ENCODE results near the gene CAMTA1.

CAMTA1 gene

DNA sequence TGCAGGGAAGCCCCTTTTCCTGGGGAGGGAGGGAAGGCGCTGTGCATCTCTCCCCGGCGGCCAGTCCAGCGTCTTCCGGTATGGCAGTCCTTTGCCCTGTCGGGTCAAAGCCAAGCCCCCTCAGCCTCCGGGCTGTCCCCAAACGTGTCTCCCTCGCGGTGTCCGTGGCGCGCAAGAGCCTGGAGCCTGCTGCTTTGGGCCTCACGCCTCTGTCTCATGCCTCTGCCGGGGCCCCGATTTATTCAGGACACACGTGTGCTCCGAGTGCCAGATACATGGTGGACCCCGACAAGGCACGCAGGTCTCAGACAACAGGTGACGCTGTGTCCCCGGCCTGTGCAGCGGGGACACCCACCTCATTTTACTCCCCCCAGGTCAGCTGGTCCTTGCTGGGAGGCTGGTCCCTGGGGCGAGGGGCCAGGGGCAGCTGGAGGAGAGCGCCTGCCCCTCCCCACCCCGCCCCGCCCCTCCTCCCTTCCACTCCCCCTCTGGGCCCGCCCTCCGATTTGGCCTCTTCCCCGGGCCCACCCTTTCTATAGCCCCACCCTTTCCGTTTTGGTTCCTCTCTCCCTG, 176.7 kb downstream of the CAMTA1 start:
- no peak for DNase-seq (ENCODE audit: low read depth)

DNA sequence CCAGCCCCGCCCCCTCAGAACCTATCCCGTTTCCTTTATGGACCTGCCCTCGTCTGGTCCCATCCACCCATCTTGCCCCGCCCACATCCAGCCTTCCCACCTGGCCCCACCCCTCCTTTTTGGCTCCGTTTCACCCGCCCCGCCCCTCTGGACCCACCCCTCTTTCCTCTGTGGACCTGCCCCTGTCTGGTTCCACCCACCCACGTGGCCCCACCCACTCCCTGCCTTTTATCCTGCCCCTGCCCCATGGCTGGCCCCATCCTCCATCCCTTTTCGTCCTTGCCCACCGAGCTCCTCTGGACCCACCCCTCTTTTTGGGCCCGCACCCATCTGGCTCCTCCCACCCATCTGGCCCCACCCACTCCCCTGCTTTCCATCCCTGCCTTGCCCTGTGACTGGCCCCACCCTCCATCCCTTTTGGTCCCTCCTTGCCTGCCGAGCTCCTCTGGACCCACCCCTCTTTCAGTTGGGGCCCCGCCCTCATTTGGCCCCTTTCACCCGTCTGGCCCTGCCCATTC, 177.3 kb downstream of the CAMTA1 start:
- no peak for DNase-seq (ENCODE audit: low read depth)
- H3K4me3 ChIP-seq (ENCODE audit: low read depth, low read length), result no peak overlapping the region

More for the DNA sequence above, 176.7 kb downstream of the CAMTA1 start:
- H3K4me3 ChIP-seq (ENCODE audit: low read depth, low read length), result no peak overlapping the region

DNA sequence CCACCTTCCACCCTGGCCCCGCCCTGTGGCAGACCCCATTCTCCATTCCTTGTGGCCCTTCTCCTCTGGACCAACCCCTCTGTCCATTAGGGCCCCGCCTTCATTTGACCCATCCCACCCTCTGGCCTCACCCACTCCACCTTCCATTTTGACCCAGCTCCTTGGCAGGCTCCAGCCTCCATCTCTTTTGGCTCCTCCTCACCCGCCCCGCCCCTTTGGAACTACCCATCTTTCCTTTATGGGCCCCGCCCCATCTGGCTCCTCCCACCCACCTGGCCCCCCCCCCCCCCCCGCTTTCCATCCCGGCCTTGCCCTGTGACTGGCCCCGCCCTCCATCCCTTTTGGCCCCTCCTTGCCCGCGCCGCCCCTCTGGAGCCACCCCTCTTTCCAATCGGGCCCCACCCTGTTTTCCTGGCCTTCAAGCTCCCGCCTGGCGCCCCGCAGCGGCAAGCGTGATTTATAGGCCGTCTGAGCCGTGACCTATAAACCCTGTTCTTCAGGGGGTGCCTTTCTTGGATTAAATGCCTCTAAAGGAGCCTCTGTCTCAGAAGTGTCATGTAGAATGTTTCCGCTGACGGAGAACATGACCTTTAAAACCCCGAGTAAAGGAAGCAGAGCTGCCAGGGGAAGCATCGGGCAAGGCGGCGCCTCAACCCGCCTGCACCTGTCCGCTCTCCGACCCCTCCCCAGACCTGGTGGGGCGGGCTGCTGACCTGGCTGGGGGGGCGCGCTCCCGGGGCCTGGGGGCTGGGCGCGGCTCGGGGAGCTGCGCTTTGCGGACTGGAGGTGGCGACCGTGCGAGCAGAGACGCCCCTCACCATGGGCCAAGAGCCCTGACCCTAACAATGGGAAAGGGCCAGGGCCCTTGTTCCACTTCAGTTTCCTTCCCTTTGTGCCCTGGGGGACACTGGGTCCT, 178.0 kb downstream of the CAMTA1 start:
- H3K4me3 ChIP-seq (ENCODE audit: low read depth, low read length), result no peak overlapping the region
- no peak for DNase-seq (ENCODE audit: low read depth)

- no peak overlapping the region for H3K4me3 ChIP-seq (ENCODE audit: low read depth, low read length)
- DNase-seq (ENCODE audit: low read depth), result no peak
Observed at GRCh38 chr1:6963912-6964307, 178.7 kb downstream of the CAMTA1 start.

DNA sequence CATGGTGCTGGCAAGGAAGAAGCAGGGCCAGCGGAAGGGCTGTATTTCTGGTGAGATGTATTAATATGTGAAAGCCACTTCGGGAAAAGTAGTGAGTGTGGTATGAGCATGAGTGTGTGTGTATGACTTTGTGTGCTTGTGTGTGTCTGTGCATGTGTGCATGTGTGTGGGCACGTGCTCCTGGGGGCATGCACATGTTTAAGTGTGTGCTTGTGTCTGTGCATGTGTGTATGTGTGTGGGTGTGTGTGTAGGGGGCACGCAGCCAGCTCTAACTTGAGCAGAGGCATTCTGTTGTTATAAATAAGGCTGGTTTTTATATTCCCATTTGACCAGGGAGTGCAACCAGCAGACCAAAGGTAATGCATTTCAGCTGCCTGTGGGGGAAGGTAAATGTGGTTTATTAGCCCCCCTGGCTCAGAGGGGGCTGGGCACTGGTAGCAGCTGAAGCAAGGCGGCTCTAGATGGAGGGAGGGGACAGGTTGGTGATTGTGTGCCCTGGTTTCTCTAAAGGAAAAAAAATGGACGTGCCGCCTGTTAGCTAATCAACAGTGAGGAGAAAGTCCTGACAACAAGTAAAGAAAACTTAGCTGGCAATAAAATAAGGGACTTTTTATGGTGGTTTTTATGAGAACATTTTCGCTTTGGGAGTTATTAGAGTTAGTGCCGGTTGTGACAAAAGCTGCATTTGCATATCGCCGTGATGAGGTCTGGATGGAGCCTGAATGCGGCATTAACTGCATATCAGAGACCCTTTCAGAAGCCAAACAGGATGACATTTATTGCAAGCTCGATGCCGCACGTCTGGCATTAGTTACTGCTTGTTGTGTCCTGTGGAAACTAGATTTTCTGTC, 180.1 kb downstream of the CAMTA1 start:
- DNase-seq (ENCODE audit: low read depth), result no peak
- H3K4me3 ChIP-seq (ENCODE audit: low read depth, low read length), result no peak overlapping the region

DNA sequence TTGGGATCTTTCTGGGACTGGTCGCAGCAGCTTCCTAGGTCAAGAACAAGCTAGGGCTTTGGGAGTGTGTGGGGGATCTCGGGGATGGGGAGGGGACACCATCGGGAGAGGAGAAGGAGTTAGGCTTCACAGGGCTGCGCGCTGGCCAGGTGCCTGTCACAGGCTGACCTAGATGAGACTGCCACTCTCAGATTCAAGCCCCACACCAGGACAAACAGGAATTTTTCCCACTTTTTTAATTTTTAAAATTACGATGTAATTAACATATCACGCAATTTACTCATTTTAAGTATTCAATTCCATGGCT, 180.6 kb downstream of the CAMTA1 start:
- no peak for DNase-seq (ENCODE audit: low read depth)

DNA sequence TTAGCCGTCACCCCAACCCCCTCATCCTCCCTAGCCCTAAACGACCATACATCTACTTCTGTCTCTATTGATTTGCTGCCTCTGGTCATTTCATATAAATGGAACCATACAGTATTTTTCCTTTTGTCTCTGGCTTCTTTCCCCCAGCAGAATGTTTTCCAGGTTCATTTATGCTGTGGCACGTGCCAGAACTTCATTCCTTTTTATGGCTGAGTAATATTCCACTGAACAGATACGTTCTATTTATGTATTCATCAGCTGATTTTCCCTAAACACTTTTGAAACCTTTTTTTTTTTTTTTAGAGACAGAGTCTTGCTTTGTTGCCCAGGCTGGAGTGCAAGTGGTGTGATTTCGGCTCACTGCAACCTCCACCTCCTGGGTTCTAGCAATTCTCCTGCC, 181.1 kb downstream of the CAMTA1 start:
- no peak overlapping the region for H3K4me3 ChIP-seq (ENCODE audit: low read depth, low read length)
- no peak for DNase-seq (ENCODE audit: low read depth)

More for the DNA sequence above, 180.6 kb downstream of the CAMTA1 start:
- H3K4me3 ChIP-seq (ENCODE audit: low read depth, low read length), result no peak overlapping the region

DNA sequence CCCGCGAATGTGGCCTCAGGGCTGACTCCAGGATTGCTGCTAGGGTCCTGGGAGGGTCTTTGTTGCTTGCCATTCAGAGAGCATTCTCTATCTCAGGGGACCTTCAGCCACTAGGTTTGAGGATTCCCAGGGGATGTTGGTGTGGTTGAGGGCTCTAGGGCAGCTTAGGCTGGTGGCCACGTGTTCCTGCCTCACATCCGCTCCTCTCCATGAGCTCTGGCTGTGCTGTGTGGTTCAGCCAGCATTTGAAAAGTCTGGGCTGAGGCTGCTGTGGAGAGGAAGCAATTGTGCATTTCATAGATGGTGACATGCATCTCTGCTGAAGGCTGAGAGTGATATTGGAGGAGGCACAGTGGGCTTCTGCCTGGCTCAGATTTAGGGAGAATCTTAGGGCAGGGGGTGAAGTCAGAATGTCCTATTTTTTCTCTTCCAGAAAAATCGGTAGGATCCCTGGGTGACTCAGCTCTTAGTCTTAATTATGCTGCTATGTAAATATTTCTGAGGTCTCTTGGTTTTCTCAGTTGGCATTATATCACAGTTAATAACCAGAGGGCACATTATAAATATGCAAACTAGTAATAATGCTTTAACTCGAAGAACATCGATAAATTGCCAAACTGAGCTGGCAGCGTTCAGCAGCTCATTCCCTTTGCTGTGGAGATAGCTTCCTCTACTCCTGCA, 182.3 kb downstream of the CAMTA1 start:
- H3K4me3 ChIP-seq (ENCODE audit: low read depth, low read length), result no peak overlapping the region
- DNase-seq (ENCODE audit: low read depth), result no peak

GRCh38 chr1:6969106-6969505, 183.9 kb downstream of the CAMTA1 start:
- DNase-seq (ENCODE audit: low read depth), result no peak
- H3K4me3 ChIP-seq (ENCODE audit: low read depth, low read length), result no peak overlapping the region

DNA sequence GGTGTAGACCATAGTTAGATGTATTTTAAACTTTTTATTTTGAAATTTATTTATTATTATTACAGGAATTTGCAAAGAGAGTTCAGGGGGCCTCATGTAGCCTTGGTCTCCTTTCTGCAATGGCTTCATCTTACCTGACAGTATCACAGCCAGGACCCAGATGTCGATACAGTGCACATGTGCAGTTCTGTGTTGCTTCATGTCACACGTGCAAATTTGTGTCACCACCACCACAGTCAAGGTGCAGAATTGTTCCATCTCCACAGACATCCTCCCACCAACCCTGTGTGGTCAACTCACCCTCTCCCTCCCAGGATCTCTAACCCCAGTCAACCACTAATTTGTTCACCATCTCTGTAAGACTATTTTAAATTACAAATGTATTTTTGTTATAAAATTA, 184.5 kb downstream of the CAMTA1 start:
- DNase-seq (ENCODE audit: low read depth), result no peak
- H3K4me3 ChIP-seq (ENCODE audit: low read depth, low read length), result no peak overlapping the region

DNA sequence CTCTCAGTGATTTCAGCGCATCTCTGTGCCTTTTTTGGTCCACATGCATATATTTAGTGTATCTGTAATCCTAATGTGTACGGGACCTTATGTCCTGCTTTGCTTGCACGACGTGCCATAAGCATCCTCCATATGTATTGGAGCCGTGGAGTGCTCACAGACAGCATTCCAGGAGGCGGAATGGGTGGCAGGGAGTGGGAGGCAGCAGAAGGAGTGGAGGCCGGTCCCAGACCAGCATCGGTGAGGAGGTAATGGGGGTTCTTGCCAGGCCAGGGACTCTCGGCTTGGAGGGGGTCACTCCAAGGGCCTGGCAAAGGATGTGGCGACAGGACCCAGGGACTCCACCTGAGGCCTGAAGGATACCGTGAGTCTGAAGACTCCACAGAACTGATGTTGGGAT, 185.0 kb downstream of the CAMTA1 start:
- no peak for DNase-seq (ENCODE audit: low read depth)
- no peak overlapping the region for H3K4me3 ChIP-seq (ENCODE audit: low read depth, low read length)

DNA sequence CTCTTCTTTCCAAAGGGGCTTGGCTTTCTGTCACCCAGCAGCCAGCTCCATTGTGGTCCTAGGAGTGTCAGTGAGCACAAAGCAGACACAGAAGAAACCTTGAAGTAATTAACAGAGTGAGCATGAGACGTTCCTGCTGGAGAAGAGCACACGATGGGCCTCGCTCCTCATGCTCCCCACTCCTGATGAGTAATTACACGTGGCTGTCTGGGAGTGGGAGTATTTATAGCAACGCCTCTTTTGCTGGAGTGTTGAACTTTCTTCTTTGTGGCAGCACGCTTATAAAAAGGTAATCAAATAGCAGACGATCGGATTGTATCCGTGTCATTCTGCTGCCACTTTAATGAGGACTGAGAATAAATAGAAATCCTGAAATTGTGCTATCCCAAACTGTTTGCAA, 185.8 kb downstream of the CAMTA1 start:
- no peak overlapping the region for H3K4me3 ChIP-seq (ENCODE audit: low read depth, low read length)
- no peak for DNase-seq (ENCODE audit: low read depth)

GRCh38 chr1:6971699-6972098, 186.4 kb downstream of the CAMTA1 start:
- DNase-seq (ENCODE audit: low read depth), result no peak
- H3K4me3 ChIP-seq (ENCODE audit: low read depth, low read length), result no peak overlapping the region

DNA sequence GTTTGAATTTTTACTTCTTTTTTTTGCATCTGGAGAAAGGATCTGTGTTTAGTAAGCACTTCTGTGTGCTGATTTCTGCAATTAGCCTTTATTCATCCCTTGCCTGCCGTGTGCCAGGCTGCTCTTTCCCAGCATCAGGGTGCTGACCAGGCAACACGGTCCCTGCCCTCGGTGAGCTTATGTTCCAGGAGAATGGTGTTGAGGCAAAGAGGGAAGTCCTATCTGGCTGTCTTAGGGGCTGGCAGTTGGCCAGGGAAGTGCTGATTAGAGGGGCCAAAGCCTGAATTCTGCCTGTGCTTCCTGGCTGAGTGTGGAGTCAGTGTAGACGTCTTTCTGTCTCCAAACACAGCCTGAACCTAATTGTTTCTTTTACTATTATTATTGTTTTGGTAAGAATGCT, 187.1 kb downstream of the CAMTA1 start:
- no peak for DNase-seq (ENCODE audit: low read depth)
- H3K4me3 ChIP-seq (ENCODE audit: low read depth, low read length), result no peak overlapping the region

DNA sequence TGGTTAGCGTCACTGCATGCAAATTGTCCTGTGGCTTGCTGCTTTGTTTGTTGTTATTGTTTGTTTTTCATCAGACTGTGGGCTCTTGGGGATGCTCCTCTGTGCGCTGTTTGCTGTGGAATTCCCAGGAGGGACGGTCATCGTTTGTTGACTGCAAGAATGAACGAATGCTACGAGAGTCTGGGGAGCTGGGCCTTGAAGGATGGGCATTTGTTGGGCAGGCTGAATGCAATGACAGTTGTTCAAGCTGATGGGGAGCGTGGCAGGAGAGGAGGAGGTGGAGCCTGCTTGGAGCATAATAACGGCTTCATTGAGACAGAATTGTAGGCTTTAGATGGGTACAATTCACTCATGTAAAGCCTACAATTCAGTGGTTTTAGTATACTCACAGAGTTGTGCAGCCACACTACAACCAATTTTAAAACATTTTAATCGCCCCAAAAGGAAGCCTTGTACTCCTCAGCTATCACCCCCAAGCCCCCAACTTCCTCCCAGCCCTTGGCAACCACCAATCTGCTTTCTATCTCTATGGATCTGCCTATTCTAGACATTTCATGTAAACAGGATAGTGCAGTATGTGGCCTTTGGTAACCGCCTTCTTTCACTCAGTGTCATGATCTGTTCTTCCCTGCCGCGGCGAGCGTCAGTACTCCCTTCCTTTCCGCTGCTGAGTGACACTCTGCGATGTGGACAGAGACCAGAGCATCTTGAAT, 190.2 kb downstream of the CAMTA1 start:
- DNase-seq (ENCODE audit: low read depth), result no peak
- H3K4me3 ChIP-seq (ENCODE audit: low read depth, low read length), result no peak overlapping the region

DNA sequence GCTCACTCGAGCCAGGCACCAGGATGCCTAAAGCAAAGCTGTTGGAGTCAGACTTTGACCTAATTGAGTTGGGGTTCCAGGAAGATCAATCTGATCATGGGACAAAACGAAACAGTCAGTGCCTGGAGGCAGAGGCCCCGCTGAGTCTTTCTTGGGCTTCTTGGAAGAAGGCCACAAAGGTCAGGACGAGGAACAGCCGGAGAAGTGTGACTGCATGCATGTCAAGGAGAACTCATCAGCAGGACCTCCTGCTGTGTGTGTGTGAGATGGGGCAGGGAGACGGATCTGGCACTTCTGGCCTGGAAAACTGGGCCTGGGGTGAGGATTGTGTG, 190.8 kb downstream of the CAMTA1 start:
- no peak for DNase-seq (ENCODE audit: low read depth)
- no peak overlapping the region for H3K4me3 ChIP-seq (ENCODE audit: low read depth, low read length)

DNA sequence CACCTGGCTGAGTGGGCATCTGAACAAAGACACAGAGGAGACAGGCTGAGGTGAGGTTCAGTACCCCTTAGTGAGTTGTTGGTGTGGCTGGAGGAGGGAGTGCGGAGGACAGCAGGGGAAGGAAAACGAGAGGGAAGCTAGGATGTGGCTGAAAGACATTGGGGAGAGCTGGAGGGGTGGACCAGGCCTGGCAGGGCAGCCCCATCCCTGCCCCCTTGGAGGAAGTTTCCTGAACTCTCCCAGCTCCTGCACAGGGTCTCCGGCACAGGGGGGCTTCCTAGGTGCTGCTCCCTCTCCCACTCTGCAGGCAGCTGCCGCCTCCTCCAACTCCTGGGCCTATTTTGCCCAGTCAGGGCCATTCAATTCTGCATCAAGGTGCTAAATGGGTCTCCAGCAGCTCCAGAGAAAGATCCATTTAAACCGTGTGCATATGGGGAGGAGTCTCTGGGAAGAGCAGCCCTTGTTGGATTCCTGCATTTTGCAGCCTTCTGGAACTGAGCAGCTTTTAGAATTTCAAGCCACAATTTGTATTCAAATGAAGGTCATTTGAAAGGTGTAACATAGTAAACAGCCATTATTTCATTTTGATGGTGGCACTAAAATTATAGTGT, 193.9 kb downstream of the CAMTA1 start:
- no peak for DNase-seq (ENCODE audit: low read depth)
- no peak overlapping the region for H3K4me3 ChIP-seq (ENCODE audit: low read depth, low read length)

GRCh38 chr1:6981595-6981994, 196.3 kb downstream of the CAMTA1 start:
- no peak for DNase-seq (ENCODE audit: low read depth)

DNA sequence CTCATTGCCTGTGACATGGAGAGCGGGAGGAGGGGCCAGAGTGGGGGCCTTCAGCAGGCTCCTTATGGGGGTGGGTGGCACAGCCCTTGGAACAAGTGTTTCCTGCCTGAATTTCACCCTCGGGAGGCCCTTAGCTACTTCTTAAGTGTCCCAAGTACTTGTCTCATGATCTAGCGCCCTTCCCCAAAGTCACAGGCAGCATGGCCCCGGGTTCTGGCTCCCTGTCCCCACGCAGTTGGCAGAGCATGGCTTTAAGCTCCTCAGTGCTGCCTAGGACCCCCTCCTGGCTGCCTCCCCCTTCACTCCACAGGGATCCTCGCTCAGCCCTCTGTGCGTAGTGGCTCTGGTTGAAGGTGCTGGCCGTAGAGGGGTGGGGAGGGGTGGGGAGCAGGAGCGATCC, 197.2 kb downstream of the CAMTA1 start:
- no peak overlapping the region for H3K4me3 ChIP-seq (ENCODE audit: low read depth, low read length)
- DNase-seq (ENCODE audit: low read depth), result no peak

More at GRCh38 chr1:6981595-6981994, 196.3 kb downstream of the CAMTA1 start:
- H3K4me3 ChIP-seq (ENCODE audit: low read depth, low read length), result no peak overlapping the region
